ENCODE measurements around the gene FBRSL1. TPM values are rescaled to one million over a fixed set of nuclear protein-coding genes. Genes with fewer than 3 reads are reported as not detected.

The FBRSL1 gene
- total and polyA plus RNA-seq, 2 donors from 2014 or later: 23.8 to 44.7 TPM

GRCh38 chr12:132535019-132535418 lies 45.1 kb downstream of the FBRSL1 start:
- FAIRE-seq (no peak), DNase-seq (peak in 3 of 5 donors; percentile 49 to 77 (median 58))
- no peak for TF ChIP-seq CTCF (IDR thresholded peaks at IDR 0.05; ENCODE audit: borderline replicate concordance, extremely low read depth, insufficient read depth)
- Histone ChIP-seq H3K9ac (ENCODE audit: low read length in 3 of 3) (no peak overlapping the region), H3K27ac (ENCODE audit: low read depth in 2 of 2, low read length in 2 of 2) (no peak overlapping the region), H3K27me3 (ENCODE audit: control insufficient read depth, insufficient read depth, low read length) (no peaks in the 10 kb centered on the region), H3K36me3 (ENCODE audit: control insufficient read depth in 2 of 3, insufficient read depth in 3 of 3, low read length in 3 of 3) (peaks cover 0 to 5% (median 3%) of the 10 kb centered on the region in 3 donors), H3K9me3 (ENCODE audit: control insufficient read depth in 2 of 3, insufficient read depth in 1 of 3, low read length in 3 of 3) (peaks cover 0 to 7% (median 0%) of the 10 kb centered on the region in 3 donors), H3K4me3 (ENCODE audit: low read length in 3 of 3) (no peak overlapping the region), H3K4me1 (ENCODE audit: control insufficient read depth in 2 of 3, insufficient read depth in 2 of 3, low read depth in 1 of 3, low read length in 3 of 3) (peaks cover 0 to 5% (median 0%) of the 10 kb centered on the region in 3 donors)
- intact Hi-C loops (cut with DNase I): no loop called here

GRCh38 chr12:132536102-132536876 lies 46.3 kb downstream of the FBRSL1 start:
- H3K36me3 ChIP-seq (ENCODE audit: control insufficient read depth in 2 of 3, insufficient read depth in 3 of 3, low read length in 3 of 3): peaks cover 0 to 5% (median 3%) of the 10 kb centered on the region in 3 donors

GRCh38 chr12:132537049-132537448 lies 47.1 kb downstream of the FBRSL1 start:
- Histone ChIP-seq H3K4me1 (ENCODE audit: control insufficient read depth in 2 of 3, insufficient read depth in 2 of 3, low read depth in 1 of 3, low read length in 3 of 3) (peaks cover 0 to 5% (median 0%) of the 10 kb centered on the region in 3 donors), H3K9ac (ENCODE audit: low read length in 3 of 3) (no peak overlapping the region), H3K4me3 (ENCODE audit: low read length in 3 of 3) (no peak overlapping the region), H3K36me3 (ENCODE audit: control insufficient read depth in 2 of 3, insufficient read depth in 3 of 3, low read length in 3 of 3) (peaks cover 0 to 5% (median 3%) of the 10 kb centered on the region in 3 donors), H3K9me3 (ENCODE audit: control insufficient read depth in 2 of 3, insufficient read depth in 1 of 3, low read length in 3 of 3) (peaks cover 0 to 7% (median 0%) of the 10 kb centered on the region in 3 donors), H3K27me3 (ENCODE audit: control insufficient read depth, insufficient read depth, low read length) (no peaks in the 10 kb centered on the region), H3K27ac (ENCODE audit: low read depth in 2 of 2, low read length in 2 of 2) (no peak overlapping the region)
- intact Hi-C loops (cut with DNase I): no loop called here
- DNase-seq: no peak
- TF ChIP-seq CTCF (IDR thresholded peaks at IDR 0.05; ENCODE audit: borderline replicate concordance, extremely low read depth, insufficient read depth): no peak
- FAIRE-seq: no peak

More at GRCh38 chr12:132536102-132536876, 46.3 kb downstream of the FBRSL1 start:
- Histone ChIP-seq H3K9ac (ENCODE audit: low read length in 3 of 3) (no peak overlapping the region), H3K27ac (ENCODE audit: low read depth in 2 of 2, low read length in 2 of 2) (no peak overlapping the region), H3K27me3 (ENCODE audit: control insufficient read depth, insufficient read depth, low read length) (no peaks in the 10 kb centered on the region), H3K4me3 (ENCODE audit: low read length in 3 of 3) (peak overlapping the region in 1 of 3 donors; percentile 27), H3K4me1 (ENCODE audit: control insufficient read depth in 2 of 3, insufficient read depth in 2 of 3, low read depth in 1 of 3, low read length in 3 of 3) (peaks cover 0 to 5% (median 0%) of the 10 kb centered on the region in 3 donors), H3K9me3 (ENCODE audit: control insufficient read depth in 2 of 3, insufficient read depth in 1 of 3, low read length in 3 of 3) (peaks cover 0 to 7% (median 0%) of the 10 kb centered on the region in 3 donors)
- TF ChIP-seq CTCF (IDR thresholded peaks at IDR 0.05; ENCODE audit: borderline replicate concordance, extremely low read depth, insufficient read depth): no peak
- FAIRE-seq: no peak
- intact Hi-C loops (cut with DNase I): no loop called here
- no peak for DNase-seq
